ENCODE data around the gene ASB8.

- TF ChIP-seq EZH2phosphoT487 (IDR thresholded peaks at IDR 0.05; ENCODE audit: insufficient read depth, low read depth) = no peak
- no peak for TF ChIP-seq EZH2 (IDR thresholded peaks at IDR 0.05; ENCODE audit: insufficient read depth, poor library complexity, severe bottlenecking)
Observed at GRCh38 chr12:48164451-48164850, 7.1 kb upstream of the ASB8 start.
